ENCODE data around the gene ALS2CL.

DNA sequence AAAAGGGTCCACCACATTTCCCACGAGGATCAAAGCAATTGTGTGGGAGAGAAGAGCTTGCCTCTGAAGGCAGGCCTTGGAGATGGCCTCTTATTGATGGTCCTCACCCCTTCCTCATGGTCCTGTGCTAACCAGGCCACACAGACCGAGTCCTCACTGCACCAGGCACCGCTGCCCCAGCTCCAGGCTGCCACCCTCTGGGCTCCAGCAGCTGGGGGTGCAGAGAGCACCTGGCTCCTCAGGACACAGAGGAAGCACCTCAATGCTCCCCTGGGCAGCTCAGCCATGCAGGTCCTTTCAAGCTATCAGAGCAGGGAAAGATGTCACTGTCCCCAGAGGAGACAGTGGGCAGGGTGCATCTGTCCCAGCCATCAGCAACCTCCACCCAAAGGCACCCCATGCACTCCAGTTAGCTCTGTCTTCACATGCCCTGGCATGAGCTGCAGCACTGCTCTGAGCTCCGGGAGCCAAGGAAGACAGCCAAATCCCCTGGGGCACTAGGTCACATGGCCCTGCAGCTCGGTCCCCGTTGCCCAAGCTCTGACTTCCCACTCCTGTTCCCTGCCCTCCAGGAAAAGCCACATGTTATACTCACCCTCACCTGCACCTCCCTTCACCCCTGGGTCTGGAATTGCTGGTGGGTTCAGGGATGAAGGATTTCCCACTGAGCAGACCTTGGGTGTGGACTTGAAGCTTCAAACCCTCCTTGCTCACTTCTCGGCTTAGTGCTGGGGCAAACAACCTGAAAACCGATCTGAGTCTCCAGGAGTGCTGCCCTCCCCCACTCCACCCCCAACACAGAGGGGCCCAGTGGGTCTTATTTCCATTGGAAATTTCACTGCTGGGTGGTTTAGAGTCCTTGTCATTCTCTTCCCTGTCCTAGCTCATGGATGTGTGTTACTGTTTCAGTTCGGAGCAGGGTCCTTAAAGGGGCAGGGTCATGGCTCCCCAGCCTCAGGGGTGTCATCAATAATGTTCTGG, 32.6 kb downstream of the ALS2CL start:
- TF ChIP-seq, protein P1, sequence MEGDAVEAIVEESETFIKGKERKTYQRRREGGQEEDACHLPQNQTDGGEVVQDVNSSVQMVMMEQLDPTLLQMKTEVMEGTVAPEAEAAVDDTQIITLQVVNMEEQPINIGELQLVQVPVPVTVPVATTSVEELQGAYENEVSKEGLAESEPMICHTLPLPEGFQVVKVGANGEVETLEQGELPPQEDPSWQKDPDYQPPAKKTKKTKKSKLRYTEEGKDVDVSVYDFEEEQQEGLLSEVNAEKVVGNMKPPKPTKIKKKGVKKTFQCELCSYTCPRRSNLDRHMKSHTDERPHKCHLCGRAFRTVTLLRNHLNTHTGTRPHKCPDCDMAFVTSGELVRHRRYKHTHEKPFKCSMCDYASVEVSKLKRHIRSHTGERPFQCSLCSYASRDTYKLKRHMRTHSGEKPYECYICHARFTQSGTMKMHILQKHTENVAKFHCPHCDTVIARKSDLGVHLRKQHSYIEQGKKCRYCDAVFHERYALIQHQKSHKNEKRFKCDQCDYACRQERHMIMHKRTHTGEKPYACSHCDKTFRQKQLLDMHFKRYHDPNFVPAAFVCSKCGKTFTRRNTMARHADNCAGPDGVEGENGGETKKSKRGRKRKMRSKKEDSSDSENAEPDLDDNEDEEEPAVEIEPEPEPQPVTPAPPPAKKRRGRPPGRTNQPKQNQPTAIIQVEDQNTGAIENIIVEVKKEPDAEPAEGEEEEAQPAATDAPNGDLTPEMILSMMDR (IDR thresholded peaks at IDR 0.05), result no peak
- no peak for TF ChIP-seq POLR2A (IDR thresholded peaks at IDR 0.05)
